ENCODE results near the gene TTC22.

Gene TTC22

DNA sequence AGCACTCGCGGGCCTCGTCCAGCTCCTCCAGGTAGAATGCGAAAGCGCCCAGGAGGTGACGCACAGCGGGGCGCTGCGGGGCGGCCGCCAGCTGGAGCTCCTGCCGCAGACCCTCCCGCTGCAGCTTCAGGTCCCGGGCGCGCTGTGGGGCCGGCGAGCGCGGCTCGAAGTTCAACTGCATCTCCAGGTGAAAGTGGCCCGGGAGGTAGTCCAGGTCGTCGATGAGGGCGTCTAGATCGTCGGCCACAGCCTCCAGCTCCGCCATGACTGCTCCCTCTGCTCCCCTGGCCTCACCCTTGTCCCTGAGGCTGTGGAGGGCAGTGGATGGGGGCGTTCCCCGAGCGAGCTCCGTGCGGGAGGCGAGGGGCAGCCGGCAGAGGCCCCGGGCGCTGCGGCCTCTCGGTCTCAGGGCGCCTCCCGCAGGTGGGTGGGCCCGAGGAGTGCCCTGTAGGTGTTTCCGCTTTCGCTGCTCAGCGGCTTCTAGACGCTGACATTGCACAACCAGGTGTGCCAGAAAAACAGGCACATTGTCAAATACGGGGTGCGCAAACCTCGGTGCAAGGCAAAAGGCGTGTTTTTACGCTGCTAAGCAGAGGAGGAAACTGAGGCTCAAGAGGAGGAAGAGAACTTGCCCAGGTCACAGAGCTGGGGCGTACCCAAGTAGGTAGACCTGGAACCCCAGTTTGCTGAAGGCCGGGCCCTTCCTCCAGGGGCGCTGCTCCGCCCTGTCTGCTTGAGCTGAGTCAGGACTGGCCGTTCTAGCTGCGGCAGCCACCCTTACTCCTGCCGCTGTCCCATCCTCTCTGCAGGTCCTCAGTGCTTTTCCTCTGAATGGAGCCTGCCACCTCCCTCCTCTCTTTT, at the start of gene TTC22:
TSS of gene TTC22 (minus strand) at position 425 of the 861 bp plus-strand sequence. CDS start at position 265, 160 bp downstream.
- DNase-seq (ENCODE audit: low read depth) = no peak

GRCh38 chr1:54850737-54851136, 49.6 kb upstream of the TTC22 start:
- DNase-seq (ENCODE audit: low read depth) = peak; percentile 87

DNA sequence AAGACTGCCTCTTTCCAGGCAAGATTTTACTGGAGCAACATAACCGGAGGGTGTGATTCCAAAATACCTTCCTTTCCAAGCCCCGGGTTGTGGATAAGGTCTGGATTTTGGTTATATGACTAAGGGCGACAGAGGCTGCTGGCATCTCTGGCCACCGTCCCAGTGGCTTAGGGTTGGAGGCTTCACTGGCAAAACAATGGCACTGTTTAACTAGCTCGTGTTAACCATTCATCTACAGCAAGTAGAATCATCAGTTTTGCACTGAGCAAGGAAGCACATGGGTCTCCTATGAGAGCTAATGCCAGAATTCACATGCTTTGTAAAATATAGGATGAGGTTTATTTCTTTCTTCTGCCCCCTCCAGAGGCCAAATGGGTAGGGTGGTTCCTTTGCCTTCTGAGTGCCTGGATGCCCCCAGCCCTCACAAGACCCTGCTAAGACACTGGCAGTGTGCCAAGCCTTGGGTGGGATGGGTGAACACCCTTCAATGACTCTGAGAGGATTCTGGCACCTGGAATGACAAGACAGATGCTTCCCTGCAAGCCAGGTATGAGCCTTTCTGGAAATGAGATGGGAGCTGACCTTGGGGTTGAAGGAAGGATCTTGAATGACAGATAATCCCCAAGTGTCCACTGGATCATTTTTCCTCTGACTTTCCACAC, 49.1 kb upstream of the TTC22 start:
- no peak for DNase-seq (ENCODE audit: low read depth)

DNA sequence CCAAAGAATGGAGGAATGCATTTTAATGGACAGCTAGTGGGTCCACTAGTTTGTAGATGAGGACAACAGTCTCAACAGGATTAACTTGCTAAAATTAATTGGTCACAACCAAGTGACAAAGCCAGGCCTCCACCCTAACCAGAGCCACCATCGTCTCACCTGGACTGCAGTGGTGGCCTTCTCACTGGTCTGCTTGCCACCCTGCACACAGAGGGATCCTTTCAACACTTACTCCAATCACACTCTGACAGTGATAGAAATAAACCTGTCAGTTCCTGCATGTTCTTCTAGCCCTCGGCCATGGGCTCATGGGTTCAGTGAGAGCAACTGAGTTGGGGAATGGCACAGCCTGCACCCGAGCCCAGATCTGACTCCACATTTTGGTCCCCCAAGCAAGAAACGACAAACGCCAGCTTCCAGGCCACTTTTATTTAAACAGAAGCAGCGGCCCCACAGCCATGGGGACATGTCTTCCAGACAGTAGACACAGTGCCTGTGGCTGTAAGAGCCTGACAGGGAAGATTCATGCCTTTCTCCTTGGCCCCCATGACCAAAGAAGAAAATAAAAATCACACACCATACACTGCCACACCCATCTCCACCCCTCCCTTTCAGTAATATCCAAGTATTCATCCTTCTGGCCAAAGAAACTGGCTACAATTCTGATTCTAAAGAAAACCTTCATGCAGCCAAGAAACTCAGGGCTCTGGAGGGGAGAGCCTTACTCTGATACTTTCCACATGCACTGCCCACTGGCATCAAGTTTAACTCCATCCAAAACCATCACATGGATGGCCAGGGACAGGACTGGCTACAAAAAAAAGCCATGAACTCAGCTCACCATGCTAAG, 48.3 kb upstream of the TTC22 start:
- no peak for DNase-seq (ENCODE audit: low read depth)

GRCh38 chr1:54848134-54848948, 47.2 kb upstream of the TTC22 start:
- DNase-seq (ENCODE audit: low read depth) = no peak

DNA sequence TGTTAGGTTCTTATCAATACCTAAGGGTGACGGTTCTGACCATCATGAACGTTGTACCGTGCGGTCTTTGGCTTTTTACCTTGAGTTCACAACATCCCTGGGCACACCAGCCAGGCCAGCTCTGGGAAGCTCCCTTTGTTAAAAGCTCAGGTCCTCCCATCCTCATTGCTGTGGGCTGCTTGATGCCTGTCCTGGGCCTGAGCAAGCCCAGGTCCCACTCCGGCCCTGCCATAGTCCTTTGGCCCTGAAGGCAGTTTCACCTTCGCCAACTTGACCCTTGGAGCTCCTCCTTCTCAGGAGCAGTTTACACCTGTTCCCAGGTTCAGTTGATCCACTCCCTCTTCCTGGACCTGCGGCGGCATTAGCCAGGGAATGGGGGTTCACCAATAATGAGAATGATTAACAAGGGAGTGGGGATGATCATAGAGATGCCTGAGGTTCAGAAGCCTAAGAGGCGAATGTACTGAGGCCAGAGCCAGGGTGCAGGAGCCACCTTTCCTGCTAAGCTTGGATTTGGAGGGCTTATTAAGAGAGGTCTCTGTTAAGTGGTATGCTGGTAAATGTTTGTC, 45.7 kb upstream of the TTC22 start:
- no peak for DNase-seq (ENCODE audit: low read depth)

DNA sequence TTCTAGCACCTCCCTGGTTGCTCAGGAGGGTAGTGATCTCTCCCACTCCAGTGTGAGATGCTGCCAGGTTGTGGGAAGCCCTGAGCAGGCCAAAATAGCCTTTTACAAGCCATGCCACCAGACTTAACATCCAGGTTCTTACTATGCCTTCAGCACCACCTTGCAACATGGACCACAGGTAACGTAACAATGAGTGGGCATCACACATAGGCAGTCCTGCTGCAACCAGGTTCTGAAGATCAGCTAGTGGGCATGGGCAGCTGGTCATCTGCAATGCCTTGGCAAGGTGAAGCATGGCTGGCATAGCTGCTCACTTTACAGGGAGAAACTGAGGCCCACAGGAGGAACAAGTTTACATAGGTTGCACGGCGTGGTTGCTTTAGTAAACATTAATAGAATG, 45.2 kb upstream of the TTC22 start:
- no peak for DNase-seq (ENCODE audit: low read depth)

DNA sequence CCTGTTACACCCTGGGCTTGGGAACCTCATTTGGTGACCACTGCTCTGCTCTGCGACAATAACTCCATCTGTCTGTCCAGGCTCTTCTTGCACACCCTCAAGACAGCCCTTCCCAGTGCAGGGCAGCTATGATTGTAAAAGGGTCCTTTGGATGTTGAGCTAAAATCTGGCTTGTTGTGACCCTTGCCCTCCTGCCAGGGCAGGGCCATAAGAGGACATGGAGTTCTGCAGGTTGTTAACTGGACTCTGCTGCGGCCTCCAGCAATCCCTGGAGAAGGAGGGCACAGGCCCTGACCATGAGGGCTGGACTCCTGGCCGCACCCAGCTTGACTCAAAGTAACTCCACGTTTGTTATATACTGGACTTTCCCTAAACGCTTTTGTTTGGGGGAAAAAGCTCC, 44.6 kb upstream of the TTC22 start:
- DNase-seq (ENCODE audit: low read depth) = no peak

DNA sequence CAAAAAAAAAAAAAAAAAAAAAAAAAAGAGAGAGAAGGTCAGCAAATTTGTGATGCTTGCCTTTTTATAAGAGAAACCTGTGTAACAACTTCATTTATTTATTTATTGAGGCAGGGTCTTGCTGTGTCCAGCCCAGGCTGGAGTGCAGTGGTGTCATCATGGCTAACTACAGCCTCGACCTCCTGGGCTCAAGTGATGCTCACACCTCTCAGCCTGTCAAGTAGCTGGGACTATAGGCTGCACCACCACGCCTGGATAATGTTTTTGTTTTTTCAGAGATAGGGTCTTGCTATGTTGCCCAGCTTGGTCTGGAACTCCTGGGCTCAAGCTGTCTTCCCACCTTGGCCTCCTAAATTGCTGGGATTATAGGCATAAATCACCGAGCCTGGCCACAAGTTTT, 43.4 kb upstream of the TTC22 start:
- DNase-seq (ENCODE audit: low read depth) = no peak

DNA sequence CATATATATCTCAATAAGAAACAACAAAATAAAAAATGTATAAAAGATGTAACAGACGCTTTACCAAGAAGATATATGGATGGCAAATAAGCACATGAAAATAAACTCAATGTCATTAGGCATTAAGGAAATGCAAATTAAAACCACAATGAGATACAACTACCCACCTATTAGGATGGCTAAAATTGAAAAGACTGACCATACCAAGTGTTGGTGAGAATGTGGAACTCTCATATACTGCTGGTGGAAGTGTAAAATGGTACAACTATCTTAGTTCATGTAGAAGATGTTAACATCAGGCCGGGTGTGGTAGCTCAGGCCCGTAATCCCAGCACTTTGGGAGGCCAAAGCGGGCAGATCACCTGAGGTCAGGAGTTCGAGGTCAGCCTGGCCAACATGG, 42.3 kb upstream of the TTC22 start:
- no peak for DNase-seq (ENCODE audit: low read depth)

GRCh38 chr1:54842963-54843362, 41.8 kb upstream of the TTC22 start:
- no peak for DNase-seq (ENCODE audit: low read depth)

DNA sequence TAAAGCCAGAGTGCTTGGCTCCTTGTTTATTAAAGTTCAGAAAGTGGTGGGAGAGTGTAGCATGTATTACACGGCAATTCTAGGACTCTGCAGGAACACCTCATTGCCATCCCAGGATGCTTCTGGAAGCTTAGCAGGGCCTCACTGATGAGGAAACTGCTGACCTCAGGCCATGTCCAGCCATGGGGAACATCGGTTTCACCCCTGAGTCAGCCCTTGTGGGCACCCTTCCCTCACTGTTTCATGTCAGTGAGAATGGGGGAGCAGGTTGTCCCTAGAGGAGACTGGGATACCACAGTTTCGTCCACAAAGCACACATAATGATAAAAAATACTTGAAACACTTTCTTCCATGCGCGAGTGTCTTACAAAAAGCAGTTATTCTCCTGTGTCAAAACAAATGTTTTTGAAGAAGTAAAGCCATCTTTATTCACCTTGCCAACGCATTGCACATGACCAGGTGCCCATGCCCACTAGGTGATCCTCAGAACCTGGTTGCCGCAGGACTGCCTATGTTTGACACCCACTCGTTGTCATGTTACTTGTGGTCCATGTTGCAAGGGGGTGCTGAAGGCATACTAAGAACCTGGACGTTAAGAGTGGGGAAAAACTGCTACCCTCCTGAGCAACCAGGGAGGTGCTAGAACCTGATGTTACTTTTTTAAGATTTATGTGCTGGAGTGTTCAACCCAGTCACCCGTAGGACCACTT, 41.2 kb upstream of the TTC22 start:
- no peak for DNase-seq (ENCODE audit: low read depth)

- DNase-seq (ENCODE audit: low read depth) = no peak
Observed at GRCh38 chr1:54839824-54840223, 38.7 kb upstream of the TTC22 start.

DNA sequence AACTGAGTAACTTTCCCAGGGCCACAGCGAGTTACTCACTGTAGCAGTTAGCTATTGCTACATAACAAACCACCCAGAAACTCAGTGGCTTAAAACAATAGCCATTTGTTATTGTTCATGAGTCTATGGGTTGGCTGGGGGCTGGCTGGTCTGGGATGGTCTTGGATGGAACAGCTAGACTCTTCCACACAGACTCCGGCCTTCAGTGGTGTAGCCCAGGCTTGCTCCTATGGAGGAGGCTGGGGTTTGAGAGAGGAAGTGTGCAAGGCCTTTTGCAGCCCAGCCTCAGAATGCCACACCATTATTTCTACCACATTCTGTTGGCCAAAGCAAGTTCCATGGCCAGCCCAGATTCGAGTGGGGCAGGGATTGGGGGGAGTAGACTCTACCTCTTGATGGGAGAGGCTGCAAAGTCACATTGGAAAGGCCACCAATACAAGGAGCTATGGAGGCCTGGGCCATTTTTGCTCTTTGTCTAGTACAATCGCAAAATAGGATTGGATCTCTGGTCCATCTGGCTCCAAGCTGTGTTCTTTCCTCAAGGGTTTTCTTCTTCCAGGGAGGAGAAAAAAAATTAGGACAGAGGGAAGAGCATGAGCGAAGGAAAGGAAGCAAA, 37.5 kb upstream of the TTC22 start:
- no peak for DNase-seq (ENCODE audit: low read depth)

- no peak for DNase-seq (ENCODE audit: low read depth)
Observed at GRCh38 chr1:54837002-54837853, 36.1 kb upstream of the TTC22 start.

GRCh38 chr1:54836594-54836993, 35.5 kb upstream of the TTC22 start:
- DNase-seq (ENCODE audit: low read depth) = no peak

DNA sequence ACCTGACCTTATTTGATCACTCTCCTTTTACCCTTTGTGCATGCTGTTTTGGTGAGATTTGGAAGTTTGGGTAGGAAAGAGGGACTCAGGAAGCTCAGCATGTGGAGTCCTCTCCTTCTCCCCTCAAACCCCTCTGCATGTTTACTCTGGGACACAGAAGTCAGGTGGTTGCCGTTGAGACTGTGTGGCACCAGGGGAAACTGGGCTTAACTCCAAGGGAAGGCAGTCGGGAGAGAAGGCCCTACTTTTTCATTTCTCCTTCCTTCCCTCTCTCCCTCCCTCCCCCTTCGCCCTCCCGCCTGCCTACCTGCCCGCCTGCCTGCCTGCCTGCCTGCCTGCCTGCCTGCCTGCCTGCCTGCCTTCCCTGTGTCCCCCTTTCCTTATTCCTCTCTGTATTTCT, 34.8 kb upstream of the TTC22 start:
- DNase-seq (ENCODE audit: low read depth) = no peak

GRCh38 chr1:54835131-54835898, 34.2 kb upstream of the TTC22 start:
- no peak for DNase-seq (ENCODE audit: low read depth)

Measured in HS-27A (cell line).